ENCODE measurements around the gene STK32B. TPM values are rescaled to one million over a fixed set of nuclear protein-coding genes. Genes with fewer than 3 reads are reported as not detected.

STK32B gene
- polyA plus RNA-seq, 1 of the 3 experiments (the other 2 are of a cell fraction): 0.20 TPM

GRCh38 chr4:5260121-5260520, 208.8 kb downstream of the STK32B start:
- Histone ChIP-seq H3K4me1 (ENCODE audit: control insufficient read depth in 1 of 2, insufficient read depth in 2 of 2, low read depth in 1 of 2, low read length in 1 of 2) (no peaks in the 10 kb centered on the region), H3K27me3 (ENCODE audit: insufficient read depth) (no peaks in the 10 kb centered on the region)
- WGBS (ENCODE audit: low lambda C conversion rate): 10% methylated on average over 6 of the region's 6 CpGs

More at GRCh38 chr4:5260121-5260520, 208.8 kb downstream of the STK32B start:
- Histone ChIP-seq H3K79me2 (ENCODE audit: insufficient read depth) (no peaks in the 10 kb centered on the region), H3K27ac (ENCODE audit: low read depth in 2 of 2, low read length in 1 of 2) (no peak overlapping the region), H3K36me3 (replicated peaks in 1 of 2; ENCODE audit: control insufficient read depth in 1 of 2, insufficient read depth in 2 of 2, low read length in 1 of 2) (no peaks in the 10 kb centered on the region), H3K9me2 (no peaks in the 10 kb centered on the region), H2AFZ (ENCODE audit: low read depth) (no peak overlapping the region), H3K9ac (no peak overlapping the region), H3K4me2 (no peak overlapping the region), H4K20me1 (ENCODE audit: insufficient read depth) (no peaks in the 10 kb centered on the region), H3K4me3 (ENCODE audit: low read depth in 2 of 2, low read length in 1 of 2) (no peak overlapping the region), H3F3A (replicated peaks; ENCODE audit: insufficient read depth) (no peaks in the 10 kb centered on the region), H3K9me3 (no peaks in the 10 kb centered on the region)
- no peak for TF ChIP-seq SMC3 (IDR thresholded peaks at IDR 0.05; ENCODE audit: low read depth, low read length)
- no peak for TF ChIP-seq TCF12 (IDR thresholded peaks at IDR 0.05)
- TF ChIP-seq USF2 (IDR thresholded peaks at IDR 0.05; ENCODE audit: borderline replicate concordance, low read depth, low read length): no peak
- TF ChIP-seq FOXJ3 (CRISPR knock-in tag; IDR thresholded peaks at IDR 0.05): no peak
- TF ChIP-seq, protein P1, sequence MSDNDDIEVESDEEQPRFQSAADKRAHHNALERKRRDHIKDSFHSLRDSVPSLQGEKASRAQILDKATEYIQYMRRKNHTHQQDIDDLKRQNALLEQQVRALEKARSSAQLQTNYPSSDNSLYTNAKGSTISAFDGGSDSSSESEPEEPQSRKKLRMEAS (IDR thresholded peaks at IDR 0.05; ENCODE audit: low read depth): no peak
- TF ChIP-seq CTCF (IDR thresholded peaks at IDR 0.05): no peak
- no peak for TF ChIP-seq FOSL2 (IDR thresholded peaks at IDR 0.05; ENCODE audit: borderline replicate concordance, low read depth)
- TF ChIP-seq RCOR1 (IDR thresholded peaks at IDR 0.05; ENCODE audit: low read length): no peak
- no peak for TF ChIP-seq MXI1 (IDR thresholded peaks at IDR 0.05; ENCODE audit: low read depth, low read length)
- no peak for TF ChIP-seq RAD21 (IDR thresholded peaks at IDR 0.05; ENCODE audit: low read length)
- TF ChIP-seq NFIC (IDR thresholded peaks at IDR 0.05; ENCODE audit: borderline replicate concordance): no peak
- TF ChIP-seq RFX5 (IDR thresholded peaks at IDR 0.05; ENCODE audit: low read length): no peak
- TF ChIP-seq TEAD4 (IDR thresholded peaks at IDR 0.05; ENCODE audit: borderline replicate concordance, insufficient read depth): no peak
- no peak for TF ChIP-seq RXRA (IDR thresholded peaks at IDR 0.05; ENCODE audit: borderline replicate concordance, low read depth)
- no peak for TF ChIP-seq YY1 (IDR thresholded peaks at IDR 0.05; ENCODE audit: low read depth)
- TF ChIP-seq GATA2 (CRISPR knock-in tag; IDR thresholded peaks at IDR 0.05): no peak
- TF ChIP-seq, protein P2, sequence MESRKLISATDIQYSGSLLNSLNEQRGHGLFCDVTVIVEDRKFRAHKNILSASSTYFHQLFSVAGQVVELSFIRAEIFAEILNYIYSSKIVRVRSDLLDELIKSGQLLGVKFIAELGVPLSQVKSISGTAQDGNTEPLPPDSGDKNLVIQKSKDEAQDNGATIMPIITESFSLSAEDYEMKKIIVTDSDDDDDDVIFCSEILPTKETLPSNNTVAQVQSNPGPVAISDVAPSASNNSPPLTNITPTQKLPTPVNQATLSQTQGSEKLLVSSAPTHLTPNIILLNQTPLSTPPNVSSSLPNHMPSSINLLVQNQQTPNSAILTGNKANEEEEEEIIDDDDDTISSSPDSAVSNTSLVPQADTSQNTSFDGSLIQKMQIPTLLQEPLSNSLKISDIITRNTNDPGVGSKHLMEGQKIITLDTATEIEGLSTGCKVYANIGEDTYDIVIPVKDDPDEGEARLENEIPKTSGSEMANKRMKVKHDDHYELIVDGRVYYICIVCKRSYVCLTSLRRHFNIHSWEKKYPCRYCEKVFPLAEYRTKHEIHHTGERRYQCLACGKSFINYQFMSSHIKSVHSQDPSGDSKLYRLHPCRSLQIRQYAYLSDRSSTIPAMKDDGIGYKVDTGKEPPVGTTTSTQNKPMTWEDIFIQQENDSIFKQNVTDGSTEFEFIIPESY (IDR thresholded peaks at IDR 0.05; ENCODE audit: borderline replicate concordance, low read depth): no peak
- no peak for TF ChIP-seq MEF2A (IDR thresholded peaks at IDR 0.05; ENCODE audit: borderline replicate concordance, low read depth)
- TF ChIP-seq, protein P3, sequence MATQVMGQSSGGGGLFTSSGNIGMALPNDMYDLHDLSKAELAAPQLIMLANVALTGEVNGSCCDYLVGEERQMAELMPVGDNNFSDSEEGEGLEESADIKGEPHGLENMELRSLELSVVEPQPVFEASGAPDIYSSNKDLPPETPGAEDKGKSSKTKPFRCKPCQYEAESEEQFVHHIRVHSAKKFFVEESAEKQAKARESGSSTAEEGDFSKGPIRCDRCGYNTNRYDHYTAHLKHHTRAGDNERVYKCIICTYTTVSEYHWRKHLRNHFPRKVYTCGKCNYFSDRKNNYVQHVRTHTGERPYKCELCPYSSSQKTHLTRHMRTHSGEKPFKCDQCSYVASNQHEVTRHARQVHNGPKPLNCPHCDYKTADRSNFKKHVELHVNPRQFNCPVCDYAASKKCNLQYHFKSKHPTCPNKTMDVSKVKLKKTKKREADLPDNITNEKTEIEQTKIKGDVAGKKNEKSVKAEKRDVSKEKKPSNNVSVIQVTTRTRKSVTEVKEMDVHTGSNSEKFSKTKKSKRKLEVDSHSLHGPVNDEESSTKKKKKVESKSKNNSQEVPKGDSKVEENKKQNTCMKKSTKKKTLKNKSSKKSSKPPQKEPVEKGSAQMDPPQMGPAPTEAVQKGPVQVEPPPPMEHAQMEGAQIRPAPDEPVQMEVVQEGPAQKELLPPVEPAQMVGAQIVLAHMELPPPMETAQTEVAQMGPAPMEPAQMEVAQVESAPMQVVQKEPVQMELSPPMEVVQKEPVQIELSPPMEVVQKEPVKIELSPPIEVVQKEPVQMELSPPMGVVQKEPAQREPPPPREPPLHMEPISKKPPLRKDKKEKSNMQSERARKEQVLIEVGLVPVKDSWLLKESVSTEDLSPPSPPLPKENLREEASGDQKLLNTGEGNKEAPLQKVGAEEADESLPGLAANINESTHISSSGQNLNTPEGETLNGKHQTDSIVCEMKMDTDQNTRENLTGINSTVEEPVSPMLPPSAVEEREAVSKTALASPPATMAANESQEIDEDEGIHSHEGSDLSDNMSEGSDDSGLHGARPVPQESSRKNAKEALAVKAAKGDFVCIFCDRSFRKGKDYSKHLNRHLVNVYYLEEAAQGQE (IDR thresholded peaks at IDR 0.05; ENCODE audit: low read depth, low read length): no peak
- ChIA-PET CTCF (interaction anchor here (1.5 kb wide), 1 partner anchor 10 kb away, joined by 3 read pairs; no protein-coding TSS in a partner anchor), POLR2A (no interaction called here)
- DNase-seq: no peak

All from SK-N-SH (cell line).